ENCODE results near the gene MROH2A.
"Not testable (repeated sequence)": the region's sequence is repeated elsewhere in the genome, so short reads cannot be mapped to it uniquely, and the experiment has no call there.

Gene MROH2A, protein sequence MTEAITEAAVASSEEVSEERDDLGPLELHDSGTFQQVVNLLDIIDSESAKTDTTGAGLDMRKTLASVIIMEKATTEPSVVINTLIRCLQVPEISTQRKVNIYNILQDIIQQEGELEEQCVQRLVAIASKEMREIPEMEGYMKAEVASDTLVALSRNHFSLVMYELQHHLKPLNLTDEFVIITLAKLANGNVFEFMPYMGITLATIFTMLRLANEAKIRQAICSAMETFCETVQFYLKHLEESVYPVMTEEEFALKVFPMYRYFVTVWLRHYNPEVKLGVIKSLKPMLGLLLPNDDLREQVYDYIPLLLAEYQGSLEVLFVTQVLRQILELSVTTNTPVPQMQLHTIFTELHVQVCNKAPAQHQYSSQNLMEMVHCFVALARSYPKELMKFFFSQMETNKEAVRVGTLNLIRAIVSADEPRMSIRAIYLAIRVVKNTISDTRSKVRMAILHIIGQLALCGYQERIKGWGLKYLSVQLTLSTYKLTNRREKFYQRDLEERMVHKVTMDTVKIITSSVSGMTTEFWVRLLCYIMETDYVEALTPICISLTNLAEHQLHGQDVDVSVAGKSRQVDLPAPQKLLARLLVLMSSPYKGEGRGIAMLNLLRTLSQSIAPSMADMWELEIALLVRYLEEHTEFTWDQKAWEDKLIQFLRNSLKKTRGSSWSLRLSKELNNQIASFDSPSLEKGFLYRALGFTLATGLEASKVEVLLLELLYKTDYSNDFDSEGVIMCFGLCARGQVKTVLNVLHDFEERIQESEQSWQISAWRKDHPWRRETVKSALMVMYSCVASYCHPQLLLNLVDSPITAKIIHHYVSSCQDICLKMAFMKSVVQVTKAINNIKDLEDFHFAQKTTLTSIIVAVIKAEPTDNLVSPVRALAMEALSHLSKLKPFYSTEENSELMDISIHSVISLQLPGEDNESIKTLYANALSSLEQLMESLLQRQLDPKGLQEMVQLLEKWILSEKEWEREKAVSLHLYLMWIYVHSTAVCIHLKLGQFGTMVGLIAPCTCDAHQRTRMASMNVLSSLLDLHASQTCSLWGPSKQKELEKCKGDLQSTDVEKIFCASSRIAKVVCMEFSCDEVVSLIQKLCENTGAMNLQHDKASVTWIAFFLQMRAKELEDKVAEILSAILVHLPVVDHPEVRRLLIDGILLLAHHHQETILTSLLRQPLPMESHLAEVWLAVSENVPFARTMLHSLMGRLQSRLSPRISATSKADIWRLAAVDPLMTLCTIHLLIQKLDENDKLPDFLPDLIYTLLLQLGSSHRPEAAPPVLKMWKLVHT (N-terminal part only)

DNA sequence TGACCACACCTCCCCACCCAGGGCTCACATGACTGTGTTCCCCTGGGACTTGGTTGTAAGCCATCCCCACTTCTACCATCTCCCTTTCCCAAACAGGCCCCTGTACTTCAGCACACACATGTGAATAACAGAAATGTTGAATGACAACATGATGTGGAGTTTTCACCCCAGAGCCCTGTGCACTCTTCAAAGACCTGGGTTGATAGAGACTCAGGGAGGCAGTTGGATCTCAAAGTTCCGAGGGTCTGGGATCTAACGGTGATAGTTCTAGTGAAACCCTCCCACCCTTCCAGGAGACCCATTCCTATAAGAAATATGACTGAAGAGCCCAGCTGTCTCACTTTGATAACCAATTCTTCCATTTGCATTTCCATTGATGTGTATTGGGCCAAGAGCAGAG is at the start of gene MROH2A:
TSS of gene MROH2A (plus strand) at position 301 of the 400 bp plus-strand sequence. CDS start 1,029 bp downstream, outside the sequence.
- DNase-seq (ENCODE audit: low read depth), result no peak

DNA sequence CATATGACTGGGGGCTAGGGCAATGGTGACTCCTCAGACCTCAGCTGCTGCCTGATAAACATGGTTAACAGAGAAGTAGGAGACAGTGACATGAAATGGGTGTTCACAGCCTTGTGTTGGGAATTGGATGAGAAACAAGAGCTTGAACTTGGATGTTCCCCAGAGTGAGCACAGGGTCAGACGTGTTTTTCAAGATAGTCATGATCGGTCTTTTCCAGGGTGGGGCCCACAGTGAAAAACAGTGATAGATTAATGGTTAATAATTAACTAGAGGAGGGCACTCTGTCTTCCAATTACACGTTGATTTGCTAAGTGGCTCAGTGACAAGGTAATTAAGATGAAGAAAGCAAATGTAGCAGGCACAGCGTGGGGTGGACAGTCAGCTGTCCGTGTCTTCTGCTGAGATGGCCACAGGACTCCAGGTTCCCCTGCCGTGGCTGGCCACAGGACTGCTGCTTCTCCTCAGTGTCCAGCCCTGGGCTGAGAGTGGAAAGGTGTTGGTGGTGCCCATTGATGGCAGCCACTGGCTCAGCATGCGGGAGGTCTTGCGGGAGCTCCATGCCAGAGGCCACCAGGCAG is 49.3 kb upstream of the MROH2A start, which contains the start of gene UGT1A3:
TSS of gene UGT1A3 (plus strand) at position 320 of the 579 bp plus-strand sequence. CDS start at position 405, 85 bp downstream.
- DNase-seq (ENCODE audit: low read depth), result no peak

DNA sequence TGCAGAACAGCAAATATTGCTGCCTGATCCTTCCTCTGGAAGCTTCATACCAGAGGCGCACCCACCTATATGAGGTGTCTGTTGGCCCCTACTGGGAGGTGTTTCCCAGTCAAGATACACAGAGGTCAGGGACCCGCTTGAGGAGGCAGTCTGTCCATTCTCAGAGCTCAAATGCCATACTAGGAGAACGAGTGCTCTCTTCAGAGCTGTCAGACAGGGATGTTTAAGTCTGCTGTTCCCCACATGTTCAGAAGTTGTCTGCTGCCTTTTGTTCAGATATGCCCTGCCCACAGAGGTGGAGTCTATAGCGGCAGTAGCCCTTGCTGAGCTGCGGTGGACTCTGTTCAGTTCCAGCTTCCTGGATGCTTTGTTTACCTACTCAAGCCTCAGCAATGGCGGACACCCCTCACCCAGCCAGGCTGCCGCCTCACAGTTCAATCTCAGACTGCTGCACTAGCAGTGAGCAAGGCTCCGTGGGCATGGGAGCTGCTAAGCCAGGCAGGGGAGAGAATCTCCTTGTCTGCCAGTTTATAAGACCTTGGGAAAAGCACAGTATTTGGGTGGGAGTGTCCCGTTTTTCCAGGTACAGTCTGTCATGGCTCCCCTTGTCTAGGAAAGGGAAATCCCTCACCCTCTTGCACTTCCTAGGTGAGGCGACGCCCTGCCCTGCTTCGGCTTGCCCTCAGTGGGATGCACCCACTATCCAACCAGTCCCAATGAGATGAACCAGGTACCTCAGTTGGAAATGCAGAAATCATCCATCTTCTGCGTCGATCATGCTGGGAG is 41.1 kb upstream of the MROH2A start:
- not testable (repeated sequence) for DNase-seq (ENCODE audit: low read depth)

DNA sequence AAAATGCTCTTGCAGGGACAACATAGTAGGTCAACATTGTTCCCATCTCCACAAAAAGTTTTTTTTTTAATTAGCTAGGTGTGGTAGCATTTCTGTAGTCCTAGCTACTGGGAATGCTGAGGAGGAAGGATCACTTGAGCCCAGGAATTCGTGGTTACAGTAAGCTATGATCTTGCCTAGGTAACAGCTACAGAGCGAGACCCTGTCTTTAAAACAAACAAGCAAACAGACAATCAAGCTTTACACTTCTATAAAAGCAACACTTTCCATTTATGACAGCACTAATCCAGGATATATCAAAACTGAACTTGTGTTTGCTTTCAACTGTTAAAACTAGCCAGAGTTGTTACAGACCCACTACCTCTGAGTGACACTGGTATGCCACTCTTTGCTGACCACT is 37.3 kb upstream of the MROH2A start:
- DNase-seq (ENCODE audit: low read depth), result no peak

DNA sequence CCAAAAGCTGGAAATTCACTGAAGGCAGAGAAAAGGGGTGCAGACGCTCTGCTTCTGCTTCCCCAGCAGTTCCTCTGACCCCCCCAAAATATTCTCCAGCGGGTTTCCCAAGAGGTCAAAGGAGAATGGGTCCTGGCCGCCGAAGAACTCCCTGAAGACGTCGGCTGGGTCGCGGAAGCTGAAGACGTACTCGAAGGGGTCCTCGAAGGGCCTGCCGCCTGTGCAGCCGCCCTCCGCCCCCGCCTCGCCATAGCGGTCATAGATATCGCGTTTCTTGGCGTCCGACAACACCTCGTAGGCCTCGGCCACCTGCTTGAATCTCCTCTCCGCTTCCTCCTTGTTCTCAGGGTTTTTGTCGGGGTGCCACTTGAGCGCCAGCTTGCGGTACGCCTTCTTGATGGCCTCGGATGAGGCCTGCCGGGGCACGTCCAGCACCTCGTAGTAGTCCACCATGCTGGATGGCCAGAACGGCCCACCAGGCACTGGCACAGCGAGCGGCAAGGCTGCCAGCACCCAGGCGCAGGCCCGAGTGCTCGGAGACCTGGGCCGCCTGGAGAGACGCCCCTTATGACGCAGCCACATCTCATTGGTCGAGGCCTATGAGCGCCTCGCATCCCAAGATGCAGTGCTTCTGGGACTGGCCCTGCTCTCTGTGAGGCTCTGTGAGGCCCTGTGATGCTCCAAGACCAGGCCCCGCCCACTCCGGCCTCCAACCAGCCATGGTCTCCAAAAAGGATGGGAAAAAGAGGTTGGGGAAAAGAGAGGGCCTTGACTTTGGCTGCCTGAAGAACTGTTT is 34.5 kb upstream of the MROH2A start:
- no peak for DNase-seq (ENCODE audit: low read depth)

DNA sequence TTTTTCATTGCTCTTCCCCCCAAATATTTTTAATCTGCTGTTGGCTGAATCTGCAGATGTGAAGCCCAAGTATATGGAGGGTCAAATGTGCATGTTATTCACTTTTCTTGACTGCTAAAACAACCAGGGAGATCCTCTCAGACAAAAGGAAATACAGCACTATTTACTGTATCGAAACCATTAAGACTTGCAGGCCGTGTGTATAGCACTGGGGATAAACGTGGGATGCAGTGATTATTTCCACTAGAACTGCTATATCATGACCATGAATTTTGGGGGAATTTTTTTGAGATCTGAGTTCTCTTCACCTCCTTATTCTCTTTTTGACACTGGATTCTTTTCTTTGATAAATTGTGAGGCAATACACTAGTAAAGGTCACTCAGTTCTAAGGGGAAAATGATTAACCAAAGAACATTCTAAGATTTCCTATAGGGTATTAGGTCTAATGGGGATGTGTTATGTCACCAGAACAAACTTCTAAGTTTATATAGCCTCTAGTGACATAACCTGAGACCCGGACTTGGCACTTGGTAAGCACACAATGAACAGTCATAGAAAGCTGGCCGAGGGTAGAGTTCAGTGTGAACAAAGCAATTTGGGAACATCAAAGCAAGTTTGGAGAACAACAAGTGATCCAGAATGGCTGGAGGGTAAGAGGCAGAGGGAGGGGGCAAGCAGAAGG is 32.9 kb upstream of the MROH2A start:
- no peak for DNase-seq (ENCODE audit: low read depth)

DNA sequence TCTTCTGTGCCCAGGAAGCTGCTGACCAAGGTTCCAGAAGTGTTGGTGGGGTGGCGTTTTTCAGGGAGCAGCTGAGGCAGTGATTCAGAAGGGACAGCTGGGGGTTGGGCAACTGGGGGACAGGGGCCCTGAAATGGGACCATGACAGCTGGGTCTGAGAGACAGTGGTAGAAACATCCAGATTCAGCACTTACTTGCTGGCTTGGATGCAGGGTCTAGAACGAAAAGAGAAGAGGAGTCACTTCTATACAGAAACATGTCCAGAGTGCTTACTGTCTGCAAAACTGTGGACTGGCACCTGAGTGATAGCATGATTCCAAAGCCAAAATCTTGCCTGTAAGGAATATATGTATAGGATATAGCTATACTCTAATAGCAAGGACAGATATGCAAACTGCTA is 32.3 kb upstream of the MROH2A start:
- DNase-seq (ENCODE audit: low read depth), result not testable (repeated sequence)

DNA sequence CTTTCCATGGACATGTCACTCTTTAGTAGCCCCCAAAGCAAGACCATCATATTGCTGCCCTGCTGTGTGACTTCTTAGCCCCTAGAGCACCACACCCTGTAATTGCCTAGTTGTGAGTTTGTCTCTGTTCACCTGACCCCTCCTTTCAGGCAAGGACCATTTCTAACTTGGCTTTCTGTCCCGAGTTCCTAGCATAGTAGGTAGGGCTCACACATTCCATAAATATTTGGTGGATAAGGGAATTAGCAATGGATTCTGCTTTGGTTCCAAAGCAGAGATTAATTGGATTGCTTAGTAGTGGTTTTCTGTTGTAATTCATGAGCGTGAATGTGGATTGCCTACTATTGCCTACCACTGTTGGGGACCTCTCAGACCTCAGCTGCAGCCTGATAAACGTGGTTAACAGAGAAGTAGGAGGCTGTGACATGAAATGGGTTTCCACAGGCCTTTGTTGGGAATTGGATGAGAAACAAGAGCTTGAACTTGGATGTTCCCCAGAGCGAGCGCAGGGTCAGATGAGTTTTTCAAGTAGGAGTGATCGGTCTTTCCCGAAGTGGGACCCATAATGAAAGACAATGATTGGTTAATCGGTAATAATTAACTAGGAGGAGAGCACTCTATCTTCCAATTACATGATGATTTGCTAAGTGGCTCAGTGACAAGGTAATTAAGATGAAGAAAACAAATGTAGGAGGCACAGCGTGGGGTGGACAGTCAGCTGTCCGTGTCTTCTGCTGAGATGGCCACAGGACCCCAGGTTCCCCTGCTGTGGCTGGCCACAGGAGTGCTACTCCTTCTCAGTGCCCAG is 31.5 kb upstream of the MROH2A start:
- DNase-seq (ENCODE audit: low read depth), result no peak

DNA sequence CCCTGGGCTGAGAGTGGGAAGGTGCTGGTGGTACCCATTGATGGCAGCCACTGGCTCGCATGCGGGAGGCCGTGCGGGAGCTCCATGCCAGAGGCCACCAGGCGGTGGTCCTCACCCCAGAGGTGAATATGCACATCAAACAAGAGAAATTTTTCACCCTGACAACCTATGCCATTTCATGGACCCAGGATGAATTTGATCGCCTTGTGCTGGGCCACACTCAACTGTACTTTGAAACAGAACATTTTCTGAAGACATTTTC is 30.9 kb upstream of the MROH2A start:
- no peak for DNase-seq (ENCODE audit: low read depth)

DNA sequence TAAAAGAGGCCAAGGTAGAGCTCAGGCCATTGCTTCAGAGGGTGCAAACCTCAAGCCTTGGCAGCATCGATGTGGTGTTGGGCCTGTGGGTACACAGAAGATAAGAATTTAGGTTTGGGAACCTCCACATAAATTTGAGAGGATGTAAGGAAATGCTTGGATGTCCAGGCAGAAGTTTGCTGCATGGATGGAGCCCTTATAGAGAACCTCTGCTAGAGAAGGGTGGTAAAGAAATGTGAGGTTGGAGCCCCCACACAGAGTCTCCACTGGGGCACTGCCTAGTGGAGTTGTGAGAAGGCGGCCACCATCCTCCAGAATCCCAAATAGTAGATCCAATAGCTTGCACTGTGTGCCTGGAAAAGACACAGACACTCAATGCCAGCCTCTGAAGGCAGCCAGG is 27.4 kb upstream of the MROH2A start:
- not testable (repeated sequence) for DNase-seq (ENCODE audit: low read depth)

DNA sequence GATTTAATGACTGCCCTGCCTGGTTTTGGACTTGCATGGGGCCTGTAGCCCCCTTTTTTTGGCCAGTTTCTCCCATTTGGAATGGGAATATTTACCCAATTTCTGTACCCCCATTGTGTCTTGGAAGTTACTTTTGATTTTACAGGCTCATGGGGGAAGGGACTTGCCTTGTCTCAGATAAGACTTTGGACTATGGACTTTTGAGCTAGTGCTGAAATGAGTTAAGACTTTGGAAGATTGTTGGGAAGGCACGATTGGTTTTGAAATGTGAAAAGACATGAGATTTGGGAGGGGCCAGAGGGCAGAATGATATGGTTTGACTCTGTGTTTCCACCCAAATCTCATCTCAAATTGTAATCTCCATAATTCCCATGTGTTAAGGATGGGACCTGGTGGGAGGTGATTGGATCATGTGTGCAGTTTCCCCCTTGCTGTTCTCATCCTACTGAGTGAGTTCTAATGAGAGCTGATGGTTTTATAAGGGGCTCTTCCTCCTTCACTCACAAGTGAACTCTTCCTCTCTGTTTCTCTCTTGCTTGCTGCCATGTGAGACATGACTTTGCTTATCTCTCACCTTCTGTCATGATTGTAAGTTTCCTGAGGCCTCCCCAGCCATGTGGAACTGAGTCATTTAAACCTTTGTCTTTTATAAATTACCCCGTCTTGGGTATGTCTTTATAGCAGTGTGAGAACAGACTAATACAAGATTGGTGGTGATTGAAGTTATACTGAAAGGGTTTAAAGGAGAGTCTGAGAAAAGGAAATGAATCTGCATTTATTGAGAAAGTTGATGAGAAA is 26.7 kb upstream of the MROH2A start:
- not testable (repeated sequence) for DNase-seq (ENCODE audit: low read depth)

DNA sequence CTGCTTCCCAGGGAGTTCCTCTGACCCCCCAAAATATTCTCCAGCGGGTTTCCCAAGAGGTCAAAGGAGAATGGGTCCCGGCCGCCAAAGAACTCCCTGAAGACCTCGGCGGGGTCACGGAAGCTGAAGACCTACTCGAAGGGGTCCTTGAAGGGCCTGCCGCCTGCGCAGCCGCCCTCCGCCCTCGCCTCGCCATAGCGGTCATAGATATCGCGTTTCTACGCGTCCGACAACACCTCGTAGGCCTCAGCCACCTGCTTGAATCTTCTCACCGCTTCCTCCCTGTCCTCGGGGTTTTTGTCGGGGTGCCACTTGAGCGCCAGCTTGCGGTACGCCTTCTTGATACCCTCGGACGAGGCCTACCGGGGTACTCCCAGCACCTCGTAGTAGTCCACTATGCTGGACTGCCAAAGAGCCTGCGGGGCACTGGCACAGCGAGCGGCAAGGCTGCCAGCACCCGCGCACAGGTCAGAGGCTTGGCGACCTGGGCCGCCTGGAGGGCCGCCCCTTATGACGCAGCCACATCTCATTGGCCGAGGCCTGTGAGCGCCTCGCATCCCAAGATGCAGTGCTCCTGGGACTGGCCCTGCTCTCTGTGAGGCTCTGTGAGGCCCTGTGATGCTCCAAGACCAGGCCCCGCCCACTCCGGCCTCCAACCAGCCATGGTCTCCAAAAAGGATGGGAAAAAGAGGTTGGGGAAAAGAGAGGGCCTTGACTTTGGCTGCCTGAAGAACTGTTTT is 23.1 kb upstream of the MROH2A start:
- no peak for DNase-seq (ENCODE audit: low read depth)

DNA sequence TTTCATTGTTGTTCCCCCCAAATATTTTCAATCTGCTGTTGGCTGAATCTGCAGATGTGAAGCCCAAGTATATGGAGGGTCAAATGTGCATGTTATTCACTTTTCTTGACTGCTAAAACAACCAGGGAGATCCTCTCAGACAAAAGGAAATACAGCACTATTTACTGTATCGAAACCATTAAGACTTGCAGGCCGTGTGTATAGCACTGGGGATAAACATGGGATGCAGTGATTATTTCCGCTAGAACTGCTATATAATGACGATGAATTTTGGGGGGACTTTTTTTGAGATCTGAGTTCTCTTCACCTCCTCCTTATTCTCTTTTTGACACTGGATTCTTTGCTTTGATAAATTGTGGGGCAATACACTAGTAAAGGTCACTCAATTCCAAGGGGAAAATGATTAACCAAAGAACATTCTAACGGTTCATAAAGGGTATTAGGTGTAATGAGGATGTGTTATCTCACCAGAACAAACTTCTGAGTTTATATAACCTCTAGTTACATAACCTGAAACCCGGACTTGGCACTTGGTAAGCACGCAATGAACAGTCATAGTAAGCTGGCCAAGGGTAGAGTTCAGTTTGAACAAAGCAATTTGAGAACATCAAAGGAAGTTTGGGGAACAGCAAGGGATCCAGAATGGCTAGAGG is 21.6 kb upstream of the MROH2A start:
- DNase-seq (ENCODE audit: low read depth), result no peak

DNA sequence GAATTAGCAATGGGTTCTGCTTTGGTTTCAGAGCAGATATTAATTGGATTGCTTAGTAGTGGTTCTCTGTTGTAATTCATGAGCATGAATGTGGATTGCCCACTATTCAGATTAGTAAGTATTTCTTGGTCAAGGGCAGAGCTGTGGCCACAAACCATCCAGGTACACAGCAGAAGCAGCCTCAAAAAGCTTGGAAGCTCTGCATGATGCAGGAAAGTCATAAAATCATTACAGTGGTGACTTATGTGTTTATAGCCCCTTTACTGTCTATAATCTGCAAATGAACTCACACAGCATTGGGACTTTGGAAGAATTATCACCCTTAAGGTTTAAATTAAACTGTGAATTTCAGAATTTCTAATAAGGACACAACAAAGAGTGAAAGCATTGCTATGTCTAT is 20.0 kb upstream of the MROH2A start:
- DNase-seq (ENCODE audit: low read depth), result no peak

DNA sequence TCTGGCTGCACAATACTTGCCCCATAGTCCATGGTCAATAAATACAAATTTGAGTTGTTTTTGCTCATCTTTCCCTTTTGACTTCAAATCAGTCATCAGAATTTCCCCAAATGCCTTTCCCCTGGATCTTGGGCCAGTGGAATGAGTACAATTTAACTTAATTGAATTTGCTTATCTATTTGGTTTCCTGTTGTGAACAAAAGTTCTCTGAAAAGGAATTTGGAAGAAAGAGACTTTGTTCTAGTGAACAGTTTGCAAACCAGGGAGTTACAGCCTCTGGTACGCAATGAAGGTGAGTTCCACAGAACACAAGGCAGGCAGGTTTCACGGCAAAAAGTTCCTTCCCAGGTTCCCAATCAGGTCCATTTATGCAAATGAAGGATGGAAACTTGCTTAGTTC is 19.3 kb upstream of the MROH2A start:
- no peak for DNase-seq (ENCODE audit: low read depth)

DNA sequence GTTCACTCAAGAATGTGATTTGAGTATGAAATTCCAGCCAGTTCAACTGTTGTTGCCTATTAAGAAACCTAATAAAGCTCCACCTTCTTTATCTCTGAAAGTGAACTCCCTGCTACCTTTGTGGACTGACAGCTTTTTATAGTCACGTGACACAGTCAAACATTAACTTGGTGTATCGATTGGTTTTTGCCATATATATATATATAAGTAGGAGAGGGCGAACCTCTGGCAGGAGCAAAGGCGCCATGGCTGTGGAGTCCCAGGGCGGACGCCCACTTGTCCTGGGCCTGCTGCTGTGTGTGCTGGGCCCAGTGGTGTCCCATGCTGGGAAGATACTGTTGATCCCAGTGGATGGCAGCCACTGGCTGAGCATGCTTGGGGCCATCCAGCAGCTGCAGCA is 18.1 kb upstream of the MROH2A start, which contains the start of gene UGT1A1:
TSS of gene UGT1A1 (plus strand) at position 228 of the 400 bp plus-strand sequence. CDS start at position 246, 18 bp downstream.
- no peak for DNase-seq (ENCODE audit: low read depth)
